Measurements from ENCODE around the gene PPL. TPM values are rescaled to one million over a fixed set of nuclear protein-coding genes. Genes with fewer than 3 reads are reported as not detected.

PPL gene
- total and polyA plus RNA-seq, 2 of the 8 experiments (the other 6 are each of a cell fraction or from before 2014, with no cell fraction given), result 11.3 to 29.5 TPM

DNA sequence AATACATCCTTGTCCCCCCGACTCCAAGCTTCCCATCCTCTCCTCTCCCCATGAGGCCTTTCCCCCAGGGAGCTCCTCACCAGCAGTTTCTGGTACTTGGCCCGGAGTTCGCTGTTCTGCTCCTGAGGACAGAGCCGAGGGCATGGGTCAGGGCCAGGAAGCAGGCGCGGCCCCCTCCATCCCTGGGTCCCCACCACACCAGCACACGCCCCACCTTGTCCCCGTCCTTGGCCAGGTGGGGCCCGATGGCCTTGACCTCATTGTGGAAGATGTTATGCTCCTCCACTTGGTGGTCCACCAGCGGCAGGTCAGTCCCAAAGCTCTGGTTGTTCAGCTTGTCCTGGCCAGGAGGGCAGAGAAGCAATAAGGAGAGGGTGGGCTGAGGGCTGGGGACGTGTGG is 36.2 kb downstream of the PPL start:
- Histone ChIP-seq H3K4me2 (ENCODE audit: insufficient read depth in 1 of 2, low read depth in 2 of 2, low read length in 2 of 2) (no peak overlapping the region), H3K79me1 (ENCODE audit: low read depth, low read length) (no peaks in the 10 kb centered on the region), H2BK20ac (ENCODE audit: low read length) (no peak overlapping the region), H2AFZ (ENCODE audit: low read length) (no peak overlapping the region), H3K56ac (replicated peaks; ENCODE audit: insufficient read length, low read depth, low read length) (no peak overlapping the region), H3K9ac (replicated peaks in 1 of 4; ENCODE audit: extremely low read depth in 1 of 4, low read depth in 3 of 4, low read length in 3 of 4) (no peak overlapping the region), H2BK120ac (replicated peaks; ENCODE audit: low read depth, low read length) (no peak overlapping the region), H4K20me1 (replicated peaks in 1 of 2; ENCODE audit: control insufficient read depth in 1 of 2, insufficient read depth in 2 of 2, low read length in 2 of 2) (peaks cover 0 to 2% of the 10 kb centered on the region in 2 experiments), H3K4me3 (ENCODE audit: extremely low read depth in 1 of 4, insufficient read depth in 2 of 4, low read depth in 3 of 4, low read length in 4 of 4) (no peak overlapping the region), H3K4ac (replicated peaks; ENCODE audit: insufficient read length, low read depth, low read length) (no peak overlapping the region), H3K79me2 (ENCODE audit: control insufficient read depth in 1 of 2, insufficient read depth in 2 of 2, low read length in 2 of 2) (no peaks in the 10 kb centered on the region), H4K91ac (replicated peaks; ENCODE audit: insufficient read length, low read length) (no peak overlapping the region), H3K18ac (ENCODE audit: extremely low read depth, low read length) (no peak overlapping the region), H3K36me3 (ENCODE audit: control insufficient read depth in 2 of 4, insufficient read depth in 4 of 4, low read length in 3 of 4) (peaks cover 0 to 15% (median 9%) of the 10 kb centered on the region in 4 experiments; a peak in 6 of 8 replicates), H2BK15ac (ENCODE audit: low read length) (no peak overlapping the region), H4K8ac (ENCODE audit: extremely low read depth, insufficient read depth, low read length) (no peak overlapping the region), H3K4me1 (replicated peaks in 1 of 4; ENCODE audit: control insufficient read depth in 3 of 4, insufficient read depth in 4 of 4, low read length in 3 of 4) (no peaks in the 10 kb centered on the region), H3K23me2 (ENCODE audit: low read depth, low read length) (no peaks in the 10 kb centered on the region), H3K23ac (ENCODE audit: insufficient read length) (no peak overlapping the region), H3K27ac (ENCODE audit: low read depth, low read length) (no peak overlapping the region), H3K14ac (ENCODE audit: insufficient read length) (no peak overlapping the region), H4K5ac (ENCODE audit: insufficient read length, low read depth, low read length) (no peak overlapping the region), H2BK12ac (ENCODE audit: low read depth, low read length) (no peak overlapping the region), H2BK5ac (ENCODE audit: low read depth, low read length) (no peak overlapping the region), H3K9me3 (ENCODE audit: insufficient read depth in 2 of 2, low read depth in 1 of 2, low read length in 1 of 2) (peaks cover 0 to 6% of the 10 kb centered on the region in 2 experiments; a peak in 1 of 4 replicates), H3K27me3 (replicated peaks in 1 of 4; ENCODE audit: control insufficient read depth in 3 of 4, extremely low read depth in 1 of 4, insufficient read depth in 3 of 4, low read length in 3 of 4) (no peaks in the 10 kb centered on the region), H2AK5ac (ENCODE audit: low read depth, low read length) (no peak overlapping the region)
- POLR2A ChIA-PET (ENCODE audit: partially characterized antibody), result interaction anchor here (1.1 to 2.7 kb wide), 4 partner anchors 9 to 47 kb away, joined by 3 to 10 read pairs (median 3); no protein-coding TSS in a partner anchor
- WGBS, 2 experiments (ENCODE audit: extremely low coverage in 1 of 2, insufficient coverage in 1 of 2, insufficient read length in 1 of 2, insufficient replicate concordance in 2 of 2, low coverage in 1 of 2, low lambda C conversion rate in 2 of 2, missing lambda C conversion rate in 1 of 2), result 86% methylated on average over 11 of the region's 11 CpGs; no CpG with 5 or more reads in 1 of the 2 experiments
- FAIRE-seq (no peak), DNase-seq (ENCODE audit: low read depth in 1 of 2, low spot score in 2 of 2) (no peak)
- no peak for TF ChIP-seq RAD21 (IDR thresholded peaks at IDR 0.05 in 1 of 2, conservative IDR thresholded peaks at IDR 0.05 in 1 of 2; ENCODE audit: low read depth in 2 of 2, low read length in 2 of 2)
- TF ChIP-seq EZH2 (IDR thresholded peaks at IDR 0.05; ENCODE audit: low read depth, low read length, severe bottlenecking), result no peak
- TF ChIP-seq, protein P1, sequence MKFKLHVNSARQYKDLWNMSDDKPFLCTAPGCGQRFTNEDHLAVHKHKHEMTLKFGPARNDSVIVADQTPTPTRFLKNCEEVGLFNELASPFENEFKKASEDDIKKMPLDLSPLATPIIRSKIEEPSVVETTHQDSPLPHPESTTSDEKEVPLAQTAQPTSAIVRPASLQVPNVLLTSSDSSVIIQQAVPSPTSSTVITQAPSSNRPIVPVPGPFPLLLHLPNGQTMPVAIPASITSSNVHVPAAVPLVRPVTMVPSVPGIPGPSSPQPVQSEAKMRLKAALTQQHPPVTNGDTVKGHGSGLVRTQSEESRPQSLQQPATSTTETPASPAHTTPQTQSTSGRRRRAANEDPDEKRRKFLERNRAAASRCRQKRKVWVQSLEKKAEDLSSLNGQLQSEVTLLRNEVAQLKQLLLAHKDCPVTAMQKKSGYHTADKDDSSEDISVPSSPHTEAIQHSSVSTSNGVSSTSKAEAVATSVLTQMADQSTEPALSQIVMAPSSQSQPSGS (IDR thresholded peaks at IDR 0.05; ENCODE audit: low read length), result no peak
- TF ChIP-seq POLR2A (IDR thresholded peaks at IDR 0.05; ENCODE audit: control extremely low read depth in 1 of 2, low read depth in 2 of 2, low read length in 2 of 2), result no peak
- no peak for TF ChIP-seq CHD2 (IDR thresholded peaks at IDR 0.05; ENCODE audit: low read length)
- CTCF ChIA-PET (ENCODE audit: partially characterized antibody), result interaction anchor here (0.7 to 1.4 kb wide), 2 partner anchors 8 to 53 kb away, joined by 3 to 7 read pairs; no protein-coding TSS in a partner anchor

Data from H1 (cell line).